Epithelial cell of esophagus (primary cell): Measurements from ENCODE around the gene MYCBP2.

Experiments used
- DNase-seq: peaks from one replicate; pipeline ENCODE4 v3.0.0; 2010; ENCODE audit warnings: low read depth
- H3K4me3 ChIP-seq: 2 replicates; pipeline ENCODE4 v1.5.1; 2011; ENCODE audit warnings: mild to moderate bottlenecking, low read length, control low read depth
- CTCF ChIP-seq: IDR thresholded peaks from 2 replicates; pipeline ENCODE4 v1.5.1; 2011; ENCODE audit warnings: low read depth, mild to moderate bottlenecking, low read length, control low read depth, inconsistent platforms; ENCODE audit not compliant: insufficient read depth; ENCODE audit errors: missing control alignments

MYCBP2 gene

GRCh38 chr13:77171451-77171850 is 155.4 kb downstream of the MYCBP2 start:
- DNase-seq = no peak
- H3K4me3 ChIP-seq = no peak overlapping the region
- TF ChIP-seq CTCF = no peak

GRCh38 chr13:77168237-77168636 is 158.7 kb downstream of the MYCBP2 start:
- DNase-seq = peak; percentile 81
- no peak for TF ChIP-seq CTCF
- H3K4me3 ChIP-seq = no peak overlapping the region

- no peak for DNase-seq
- no peak overlapping the region for H3K4me3 ChIP-seq
- TF ChIP-seq CTCF = no peak
These were observed 176.2 kb downstream of the MYCBP2 start for GRCh38 chr13:77150651-77151050.

GRCh38 chr13:77143431-77143830 is 183.5 kb downstream of the MYCBP2 start:
- no peak for TF ChIP-seq CTCF
- DNase-seq = peak; percentile 93
- H3K4me3 ChIP-seq = no peak overlapping the region

GRCh38 chr13:77139306-77139705 is 187.6 kb downstream of the MYCBP2 start:
- no peak overlapping the region for H3K4me3 ChIP-seq
- no peak for DNase-seq
- no peak for TF ChIP-seq CTCF

GRCh38 chr13:77138813-77139212 is 188.1 kb downstream of the MYCBP2 start:
- no peak for TF ChIP-seq CTCF
- DNase-seq = no peak
- no peak overlapping the region for H3K4me3 ChIP-seq

GRCh38 chr13:77136902-77137420 is 189.9 kb downstream of the MYCBP2 start:
- no peak overlapping the region for H3K4me3 ChIP-seq
- DNase-seq = peak; percentile 24
- TF ChIP-seq CTCF = no peak
